Osteocyte (in vitro differentiated cells): Measurements from ENCODE around the gene S100A2. TPM values are rescaled to one million over a fixed set of nuclear protein-coding genes. Genes with fewer than 3 reads are reported as not detected.

Source experiments
- DNase-seq: peaks from one replicate; pipeline ENCODE4 v3.0.0; 2021; ENCODE audit warnings: mixed read lengths; ENCODE audit not compliant: unreplicated experiment; ENCODE audit errors: extremely low spot score
- H3K27ac Mint-ChIP-seq: one replicate; pipeline ENCODE4 v1.8.0; 2021; ENCODE audit warnings: mild to moderate bottlenecking, mixed read lengths; ENCODE audit not compliant: unreplicated experiment
- H3K27me3 Mint-ChIP-seq: one replicate; pipeline ENCODE4 v1.8.0; 2021; ENCODE audit warnings: mixed read lengths; ENCODE audit not compliant: unreplicated experiment
- H3K36me3 Mint-ChIP-seq: one replicate; pipeline ENCODE4 v1.8.0; 2021; ENCODE audit warnings: mixed read lengths; ENCODE audit not compliant: unreplicated experiment
- H3K4me1 Mint-ChIP-seq: one replicate; pipeline ENCODE4 v1.8.0; 2021; ENCODE audit warnings: mixed read lengths; ENCODE audit not compliant: unreplicated experiment
- H3K4me3 Mint-ChIP-seq: one replicate; pipeline ENCODE4 v1.8.0; 2021; ENCODE audit warnings: mild to moderate bottlenecking, moderate library complexity, mixed read lengths; ENCODE audit not compliant: unreplicated experiment
- H3K9me3 Mint-ChIP-seq: one replicate; pipeline ENCODE4 v1.8.0; 2021; ENCODE audit warnings: mixed read lengths; ENCODE audit not compliant: unreplicated experiment
- long read RNA-seq: library from polyadenylated mRNA; unstranded; transcript quantifications from one replicate; pipeline ENCODE4 v2.0.0, GENCODE V29; 2021
- total RNA-seq: library from RNA; stranded (reverse); gene quantifications from 2 replicates; pipeline ENCODE4 v1.2.1, GENCODE V29; 2021
- TF ChIP-seq, protein P1 (sequence below): fragments of 200-600 bp; sonication (generic); IDR thresholded peaks from 2 replicates; pipeline ENCODE4 v1.5.0; 2021; ENCODE audit warnings: antibody characterized with exemption, mild to moderate bottlenecking, moderate library complexity

Gene S100A2
- 8.9 and 11.7 TPM in 2 replicates for total RNA-seq
- long read RNA-seq, partial matches to known transcripts = 1 of 5 reads
- long read RNA-seq, other reads (novel, unspliced or antisense) = 0 of 5 reads

- no peak within 1 kb of the TSS for H3K4me3 Mint-ChIP-seq
- DNase-seq = no peak
Observed at GRCh38 chr1:153565529-153566374, at the start of gene S100A2. Gene S100A2, minus strand, starts transcription at chr1:153565844. Its CDS starts 1,967 bp downstream, at chr1:153563877.

DNA sequence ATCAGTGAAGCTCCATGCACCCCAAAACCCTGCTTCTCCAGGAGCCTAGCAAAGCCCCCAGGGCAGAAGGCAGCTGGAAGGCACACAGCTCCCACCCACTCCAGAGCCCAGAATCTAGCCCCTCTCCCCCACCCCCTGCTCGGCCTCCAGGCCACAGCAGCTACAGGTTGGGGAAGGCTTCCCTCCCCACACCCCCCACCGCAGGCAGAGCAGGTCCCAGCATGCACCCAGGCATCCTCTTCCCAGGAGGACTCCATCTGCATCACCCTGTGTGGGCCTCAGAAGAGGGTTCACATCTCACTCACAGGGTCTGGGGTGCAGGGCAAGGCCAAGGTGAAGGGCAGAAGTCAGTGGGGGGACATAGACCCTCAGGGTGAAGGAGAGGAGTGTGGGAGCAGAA, 49.8 kb upstream of the S100A2 start:
- H3K4me1 Mint-ChIP-seq = peaks cover 46% of the 10 kb centered on the region
- H3K9me3 Mint-ChIP-seq = no peaks in the 10 kb centered on the region
- peaks cover 9% of the 10 kb centered on the region for H3K36me3 Mint-ChIP-seq
- H3K27me3 Mint-ChIP-seq = no peaks in the 10 kb centered on the region
- no peak for DNase-seq
- no peak overlapping the region for H3K27ac Mint-ChIP-seq
- no peak overlapping the region for H3K4me3 Mint-ChIP-seq
- TF ChIP-seq, protein P1, sequence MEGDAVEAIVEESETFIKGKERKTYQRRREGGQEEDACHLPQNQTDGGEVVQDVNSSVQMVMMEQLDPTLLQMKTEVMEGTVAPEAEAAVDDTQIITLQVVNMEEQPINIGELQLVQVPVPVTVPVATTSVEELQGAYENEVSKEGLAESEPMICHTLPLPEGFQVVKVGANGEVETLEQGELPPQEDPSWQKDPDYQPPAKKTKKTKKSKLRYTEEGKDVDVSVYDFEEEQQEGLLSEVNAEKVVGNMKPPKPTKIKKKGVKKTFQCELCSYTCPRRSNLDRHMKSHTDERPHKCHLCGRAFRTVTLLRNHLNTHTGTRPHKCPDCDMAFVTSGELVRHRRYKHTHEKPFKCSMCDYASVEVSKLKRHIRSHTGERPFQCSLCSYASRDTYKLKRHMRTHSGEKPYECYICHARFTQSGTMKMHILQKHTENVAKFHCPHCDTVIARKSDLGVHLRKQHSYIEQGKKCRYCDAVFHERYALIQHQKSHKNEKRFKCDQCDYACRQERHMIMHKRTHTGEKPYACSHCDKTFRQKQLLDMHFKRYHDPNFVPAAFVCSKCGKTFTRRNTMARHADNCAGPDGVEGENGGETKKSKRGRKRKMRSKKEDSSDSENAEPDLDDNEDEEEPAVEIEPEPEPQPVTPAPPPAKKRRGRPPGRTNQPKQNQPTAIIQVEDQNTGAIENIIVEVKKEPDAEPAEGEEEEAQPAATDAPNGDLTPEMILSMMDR = no peak

More at GRCh38 chr1:153565529-153566374, at the start of gene S100A2:
- Mint-ChIP-seq H3K36me3 (no peaks in the 10 kb centered on the region), H3K9me3 (no peaks in the 10 kb centered on the region), H3K27ac (peak within 1 kb of the TSS; percentile 100), H3K4me1 (peaks cover 50% of the 10 kb centered on the region), H3K27me3 (no peaks in the 10 kb centered on the region)
- TF ChIP-seq, protein P1 = no peak

GRCh38 chr1:153614906-153615305, 49.3 kb upstream of the S100A2 start:
- H3K4me3 Mint-ChIP-seq = no peak overlapping the region
- H3K4me1 Mint-ChIP-seq = peaks cover 51% of the 10 kb centered on the region
- H3K27me3 Mint-ChIP-seq = no peaks in the 10 kb centered on the region
- no peak overlapping the region for H3K27ac Mint-ChIP-seq
- TF ChIP-seq, protein P1 = no peak
- no peaks in the 10 kb centered on the region for H3K9me3 Mint-ChIP-seq
- no peak for DNase-seq
- H3K36me3 Mint-ChIP-seq = peaks cover 6% of the 10 kb centered on the region

DNA sequence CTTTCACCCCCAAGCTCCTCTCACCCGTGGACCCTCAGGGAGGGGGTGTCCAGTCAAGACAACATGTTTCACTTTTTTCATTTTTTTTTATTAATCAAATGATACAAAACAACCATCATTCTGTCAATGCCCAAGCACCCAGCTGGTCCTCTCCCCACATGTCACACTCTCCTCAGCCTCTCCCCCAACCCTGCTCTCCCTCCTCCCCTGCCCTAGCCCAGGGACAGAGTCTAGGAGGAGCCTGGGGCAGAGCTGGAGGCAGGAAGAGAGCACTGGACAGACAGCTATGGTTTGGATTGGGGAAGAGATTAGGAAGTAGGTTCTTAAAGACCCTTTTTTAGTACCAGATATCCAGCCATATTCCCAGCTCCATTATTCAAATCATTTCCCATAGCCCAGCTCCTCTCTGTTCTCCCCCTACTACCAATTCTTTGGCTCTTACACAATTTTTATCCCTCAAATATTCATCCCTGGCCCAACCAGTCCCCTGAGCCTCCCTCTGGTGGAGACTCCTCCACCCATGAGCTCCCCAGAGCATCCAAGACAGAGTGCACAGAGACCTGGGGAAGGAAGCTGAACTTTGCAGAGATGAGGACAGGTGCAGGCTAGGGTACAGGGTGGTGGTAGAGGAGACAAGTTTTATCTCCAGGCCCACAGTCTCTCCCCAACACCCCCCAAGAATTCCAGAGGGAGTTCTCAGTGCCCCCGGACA, 48.7 kb upstream of the S100A2 start:
- Mint-ChIP-seq H3K9me3 (no peaks in the 10 kb centered on the region), H3K27me3 (no peaks in the 10 kb centered on the region), H3K4me1 (peaks cover 57% of the 10 kb centered on the region), H3K4me3 (no peak overlapping the region), H3K36me3 (peaks cover 2% of the 10 kb centered on the region), H3K27ac (peak overlapping the region; percentile 38)
- DNase-seq = no peak
- TF ChIP-seq, protein P1 = no peak

- H3K27ac Mint-ChIP-seq = peak overlapping the region; percentile 95
- TF ChIP-seq, protein P1 = no peak
- no peak for DNase-seq
Observed at GRCh38 chr1:153613406-153613805, 47.8 kb upstream of the S100A2 start.

More at GRCh38 chr1:153613406-153613805, 47.8 kb upstream of the S100A2 start:
- Mint-ChIP-seq H3K36me3 (no peaks in the 10 kb centered on the region), H3K4me1 (peaks cover 66% of the 10 kb centered on the region), H3K4me3 (peak overlapping the region; percentile 90), H3K27me3 (no peaks in the 10 kb centered on the region), H3K9me3 (no peaks in the 10 kb centered on the region)
